Mesenteric fat pad (tissue), 1 donor: ENCODE measurements around the gene LRFN2. TPM values are rescaled to one million over a fixed set of nuclear protein-coding genes. Genes with fewer than 3 reads are reported as not detected.

Experiments used
- DNase-seq: peaks from one replicate; pipeline ENCODE4 v3.0.0-alpha.2; 2020; ENCODE audit warnings: low spot score
- total RNA-seq: library from RNA; stranded (reverse); fragmentation: NEBNext Ultra II Directional; extraction: Animal tissue kit (Norgen Biotek cat#: 25700); gene quantifications from one replicate; pipeline ENCODE4 v1.2.1, GENCODE V29; 2021
- donor health status: DM: yes; HTN: yes; CAD: no.

LRFN2 gene
- total RNA-seq, 1 donor from 2014 or later, result not detected

GRCh38 chr6:40520084-40520483 lies 67.1 kb downstream of the LRFN2 start:
- no peak for DNase-seq

GRCh38 chr6:40517654-40518053 lies 69.5 kb downstream of the LRFN2 start:
- no peak for DNase-seq

- DNase-seq, result no peak
These were observed 70.7 kb downstream of the LRFN2 start for GRCh38 chr6:40516429-40516828.

GRCh38 chr6:40512340-40512739 lies 74.8 kb downstream of the LRFN2 start:
- no peak for DNase-seq

GRCh38 chr6:40511884-40512283 lies 75.3 kb downstream of the LRFN2 start:
- DNase-seq, result no peak

GRCh38 chr6:40510442-40510841 lies 76.7 kb downstream of the LRFN2 start:
- DNase-seq, result no peak

- no peak for DNase-seq
These were observed 77.4 kb downstream of the LRFN2 start for GRCh38 chr6:40509716-40510260.

- no peak for DNase-seq
These were observed 78.1 kb downstream of the LRFN2 start for GRCh38 chr6:40509086-40509485.

- no peak for DNase-seq
These were observed 80.2 kb downstream of the LRFN2 start for GRCh38 chr6:40506954-40507353.

- DNase-seq, result no peak
These were observed 81.9 kb downstream of the LRFN2 start for GRCh38 chr6:40505191-40505810.

- no peak for DNase-seq
These were observed 82.9 kb downstream of the LRFN2 start for GRCh38 chr6:40504274-40504673.

GRCh38 chr6:40500227-40500626 lies 86.9 kb downstream of the LRFN2 start:
- no peak for DNase-seq

GRCh38 chr6:40499215-40499614 lies 87.9 kb downstream of the LRFN2 start:
- DNase-seq, result no peak

GRCh38 chr6:40498148-40498547 lies 89.0 kb downstream of the LRFN2 start:
- DNase-seq, result no peak

GRCh38 chr6:40492187-40492586 lies 95.0 kb downstream of the LRFN2 start:
- DNase-seq, result no peak

GRCh38 chr6:40490508-40490907 lies 96.7 kb downstream of the LRFN2 start:
- DNase-seq, result no peak

- no peak for DNase-seq
These were observed 97.4 kb downstream of the LRFN2 start for GRCh38 chr6:40489798-40490197.

GRCh38 chr6:40486576-40486975 lies 100.6 kb downstream of the LRFN2 start:
- no peak for DNase-seq

- no peak for DNase-seq
These were observed 101.4 kb downstream of the LRFN2 start for GRCh38 chr6:40485795-40486194.

- DNase-seq, result no peak
These were observed 101.9 kb downstream of the LRFN2 start for GRCh38 chr6:40485300-40485699.

GRCh38 chr6:40484066-40484465 lies 103.1 kb downstream of the LRFN2 start:
- no peak for DNase-seq

- DNase-seq, result no peak
These were observed 104.6 kb downstream of the LRFN2 start for GRCh38 chr6:40482532-40482931.

GRCh38 chr6:40480678-40481077 lies 106.5 kb downstream of the LRFN2 start:
- DNase-seq, result no peak

- no peak for DNase-seq
These were observed 107.5 kb downstream of the LRFN2 start for GRCh38 chr6:40479706-40480105.
